HepG2 (cell line): Measurements from ENCODE around the gene PLEKHA6.

ENCODE experiments used
- ATAD3A ChIP-seq: sonication (generic); formaldehyde crosslinking; IDR thresholded peaks from 2 replicates; pipeline ENCODE4 v1.4.0; 2020; ENCODE audit warnings: missing genetic modification reagents
- HNF4A ChIP-seq: sonication (generic); formaldehyde crosslinking; IDR thresholded peaks from 2 replicates; pipeline ENCODE4 v1.4.0; 2020; ENCODE audit warnings: missing genetic modification reagents
- NCOA1 ChIP-seq: sonication (generic); formaldehyde crosslinking; IDR thresholded peaks from 2 replicates; pipeline ENCODE4 v1.9.0; 2021; ENCODE audit warnings: missing genetic modification reagents
- PREB ChIP-seq: sonication (generic); formaldehyde crosslinking; IDR thresholded peaks from 2 replicates; pipeline ENCODE4 v1.4.0; 2020; ENCODE audit warnings: missing genetic modification reagents
- RBM39 ChIP-seq: fragments of 200-400 bp; formaldehyde crosslinking; IDR thresholded peaks from one replicate; pipeline ENCODE4 v1.6.1; 2018; ENCODE audit warnings: antibody characterized with exemption, mild to moderate bottlenecking, low read depth, low read length; ENCODE audit not compliant: poor library complexity, severe bottlenecking
- SIN3A ChIP-seq: IDR thresholded peaks from 2 replicates; pipeline ENCODE4 v1.6.1; 2011; ENCODE audit warnings: low read depth, mild to moderate bottlenecking, control low read depth, low read length, borderline replicate concordance
- ZBTB46 ChIP-seq: sonication (generic); formaldehyde crosslinking; IDR thresholded peaks from 2 replicates; pipeline ENCODE4 v1.4.0; 2020; ENCODE audit warnings: mild to moderate bottlenecking, missing genetic modification reagents, borderline replicate concordance
- ZKSCAN1 ChIP-seq: fragments of 150-350 bp; IDR thresholded peaks from 2 replicates; pipeline ENCODE4 v1.6.1; 2014; ENCODE audit warnings: low read length
- ZNF33A ChIP-seq: sonication (generic); formaldehyde crosslinking; IDR thresholded peaks from 2 replicates; pipeline ENCODE4 v1.5.1; 2020; ENCODE audit warnings: missing genetic modification reagents, mild to moderate bottlenecking, moderate library complexity, borderline replicate concordance
- TF ChIP-seq, protein P1 (sequence below): IDR thresholded peaks from 2 replicates; pipeline ENCODE4 v1.6.1; 2016; ENCODE audit warnings: missing compliant biosample characterization, missing genetic modification reagents, borderline replicate concordance
- TF ChIP-seq, protein P2 (sequence below): IDR thresholded peaks from 2 replicates; pipeline ENCODE4 v1.6.1; 2012; ENCODE audit warnings: low read depth, low read length, improper control_type of control experiment

- no peak for TF ChIP-seq SIN3A
- TF ChIP-seq PREB (CRISPR knock-in tag) = no peak
- TF ChIP-seq, protein P1, sequence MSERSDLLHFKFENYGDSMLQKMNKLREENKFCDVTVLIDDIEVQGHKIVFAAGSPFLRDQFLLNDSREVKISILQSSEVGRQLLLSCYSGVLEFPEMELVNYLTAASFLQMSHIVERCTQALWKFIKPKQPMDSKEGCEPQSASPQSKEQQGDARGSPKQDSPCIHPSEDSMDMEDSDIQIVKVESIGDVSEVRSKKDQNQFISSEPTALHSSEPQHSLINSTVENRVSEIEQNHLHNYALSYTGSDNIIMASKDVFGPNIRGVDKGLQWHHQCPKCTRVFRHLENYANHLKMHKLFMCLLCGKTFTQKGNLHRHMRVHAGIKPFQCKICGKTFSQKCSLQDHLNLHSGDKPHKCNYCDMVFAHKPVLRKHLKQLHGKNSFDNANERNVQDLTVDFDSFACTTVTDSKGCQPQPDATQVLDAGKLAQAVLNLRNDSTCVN (CRISPR knock-in tag) = no peak
- no peak for TF ChIP-seq RBM39
- TF ChIP-seq, protein P2, sequence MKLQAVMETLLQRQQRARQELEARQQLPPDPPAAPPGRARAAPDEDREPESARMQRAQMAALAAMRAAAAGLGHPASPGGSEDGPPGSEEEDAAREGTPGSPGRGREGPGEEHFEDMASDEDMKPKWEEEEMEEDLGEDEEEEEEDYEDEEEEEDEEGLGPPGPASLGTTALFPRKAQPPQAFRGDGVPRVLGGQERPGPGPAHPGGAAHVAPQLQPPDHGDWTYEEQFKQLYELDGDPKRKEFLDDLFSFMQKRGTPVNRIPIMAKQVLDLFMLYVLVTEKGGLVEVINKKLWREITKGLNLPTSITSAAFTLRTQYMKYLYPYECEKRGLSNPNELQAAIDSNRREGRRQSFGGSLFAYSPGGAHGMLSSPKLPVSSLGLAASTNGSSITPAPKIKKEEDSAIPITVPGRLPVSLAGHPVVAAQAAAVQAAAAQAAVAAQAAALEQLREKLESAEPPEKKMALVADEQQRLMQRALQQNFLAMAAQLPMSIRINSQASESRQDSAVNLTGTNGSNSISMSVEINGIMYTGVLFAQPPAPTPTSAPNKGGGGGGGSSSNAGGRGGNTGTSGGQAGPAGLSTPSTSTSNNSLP = no peak
- no peak for TF ChIP-seq ZBTB46 (CRISPR knock-in tag)
- no peak for TF ChIP-seq ZKSCAN1
- TF ChIP-seq NCOA1 (CRISPR knock-in tag) = no peak
- no peak for TF ChIP-seq HNF4A (CRISPR knock-in tag)
- TF ChIP-seq ZNF33A (CRISPR knock-in tag) = no peak
- no peak for TF ChIP-seq ATAD3A (CRISPR knock-in tag)
Observed at GRCh38 chr1:204384636-204385352, 25.1 kb upstream of the PLEKHA6 start.
